HFFc6 (cell line): ENCODE data around the gene SNAPC5. TPM values are rescaled to one million over a fixed set of nuclear protein-coding genes. Genes with fewer than 3 reads are reported as not detected.

Experiments used
- DNase-seq: peaks from one replicate; pipeline ENCODE4 v3.0.0-alpha.2; 2018
- H3K27ac Mint-ChIP-seq: 2 replicates; pipeline ENCODE4 v1.8.0; 2020; ENCODE audit warnings: mild to moderate bottlenecking, mixed read lengths
- H3K27me3 Mint-ChIP-seq: 2 replicates; pipeline ENCODE4 v1.8.0; 2021; ENCODE audit warnings: mild to moderate bottlenecking, moderate library complexity, mixed read lengths; ENCODE audit not compliant: insufficient read depth
- H3K36me3 Mint-ChIP-seq: 2 replicates; pipeline ENCODE4 v1.8.0; 2021; ENCODE audit warnings: low read depth, mixed read lengths
- H3K4me1 Mint-ChIP-seq: 2 replicates; pipeline ENCODE4 v1.8.0; 2020; ENCODE audit warnings: low read depth, mixed read lengths
- H3K4me3 Mint-ChIP-seq: 2 replicates; pipeline ENCODE4 v1.8.0; 2020; ENCODE audit warnings: mild to moderate bottlenecking, moderate library complexity, mixed read lengths
- H3K9me3 Mint-ChIP-seq: 2 replicates; pipeline ENCODE4 v1.8.0; 2020; ENCODE audit warnings: mild to moderate bottlenecking, mixed read lengths
- total RNA-seq, 6 experiments: library from RNA; stranded (reverse); fragmentation: NEBNext Ultra II Directional; extraction: Animal tissue kit (Norgen Biotek cat#: 25700); gene quantifications; 2 replicates in 1 of 6; 3 replicates in 5 of 6; pipeline ENCODE4 v1.2.3, GENCODE V29; 2021
- TF ChIP-seq, protein P1 (sequence below): fragments of 200-600 bp; sonication (generic); IDR thresholded peaks from 2 replicates; pipeline ENCODE4 v1.5.0; 2021; ENCODE audit warnings: antibody characterized with exemption, mild to moderate bottlenecking

The SNAPC5 gene
- total RNA-seq, 6 experiments from 2014 or later, result 17.6 to 27.5 (median 22.5) TPM

DNA sequence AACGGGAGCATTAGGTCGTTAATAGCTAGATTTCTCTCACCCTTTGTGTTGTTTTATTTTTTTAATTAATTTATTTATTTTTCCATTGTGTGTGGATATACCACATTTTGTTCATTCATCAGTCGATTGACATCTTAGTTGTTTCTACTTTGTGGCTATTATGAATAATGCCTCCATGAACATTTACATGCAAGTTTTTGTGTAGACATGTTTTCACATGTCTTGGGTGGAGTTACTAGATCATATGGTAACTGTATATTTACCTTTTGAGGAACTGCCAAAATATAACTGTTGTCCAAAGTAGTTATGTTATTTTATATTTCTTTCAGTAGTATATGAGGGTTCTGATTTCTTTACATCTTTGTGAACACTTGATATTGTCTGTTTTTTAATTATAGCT lies 26.4 kb upstream of the SNAPC5 start:
- TF ChIP-seq, protein P1, sequence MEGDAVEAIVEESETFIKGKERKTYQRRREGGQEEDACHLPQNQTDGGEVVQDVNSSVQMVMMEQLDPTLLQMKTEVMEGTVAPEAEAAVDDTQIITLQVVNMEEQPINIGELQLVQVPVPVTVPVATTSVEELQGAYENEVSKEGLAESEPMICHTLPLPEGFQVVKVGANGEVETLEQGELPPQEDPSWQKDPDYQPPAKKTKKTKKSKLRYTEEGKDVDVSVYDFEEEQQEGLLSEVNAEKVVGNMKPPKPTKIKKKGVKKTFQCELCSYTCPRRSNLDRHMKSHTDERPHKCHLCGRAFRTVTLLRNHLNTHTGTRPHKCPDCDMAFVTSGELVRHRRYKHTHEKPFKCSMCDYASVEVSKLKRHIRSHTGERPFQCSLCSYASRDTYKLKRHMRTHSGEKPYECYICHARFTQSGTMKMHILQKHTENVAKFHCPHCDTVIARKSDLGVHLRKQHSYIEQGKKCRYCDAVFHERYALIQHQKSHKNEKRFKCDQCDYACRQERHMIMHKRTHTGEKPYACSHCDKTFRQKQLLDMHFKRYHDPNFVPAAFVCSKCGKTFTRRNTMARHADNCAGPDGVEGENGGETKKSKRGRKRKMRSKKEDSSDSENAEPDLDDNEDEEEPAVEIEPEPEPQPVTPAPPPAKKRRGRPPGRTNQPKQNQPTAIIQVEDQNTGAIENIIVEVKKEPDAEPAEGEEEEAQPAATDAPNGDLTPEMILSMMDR, result no peak
- Mint-ChIP-seq H3K36me3 (peaks cover 22% of the 10 kb centered on the region), H3K9me3 (no peaks in the 10 kb centered on the region), H3K4me1 (0 out of 2 replicates have a peak, but pooled peaks cover 5% of the 10 kb centered on the region), H3K27ac (no peak overlapping the region), H3K27me3 (no peaks in the 10 kb centered on the region; the same call in 1 of the 2 replicates), H3K4me3 (no peak overlapping the region)
- DNase-seq, result no peak

DNA sequence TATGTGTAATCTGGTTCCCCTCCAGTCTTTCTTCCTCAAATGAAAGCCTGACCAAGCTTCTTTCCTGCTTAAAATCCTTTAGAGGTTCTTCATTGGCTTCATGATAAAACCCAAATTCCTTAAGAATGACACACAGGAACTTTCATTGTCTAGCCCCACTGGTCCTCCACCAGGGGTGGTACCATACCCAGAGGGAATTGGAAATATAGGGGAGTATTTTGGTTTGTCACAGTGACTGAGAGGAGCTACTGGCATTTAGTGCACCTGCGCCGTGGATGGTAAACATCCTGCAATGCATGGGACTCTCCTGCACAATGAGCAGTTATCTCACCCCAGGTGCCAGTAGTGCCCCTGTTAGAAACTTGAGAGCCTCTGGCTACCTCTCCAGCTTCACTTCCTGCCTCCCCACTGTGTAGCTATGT lies 18.4 kb upstream of the SNAPC5 start:
- Mint-ChIP-seq H3K9me3 (no peaks in the 10 kb centered on the region), H3K4me1 (peaks cover 24% of the 10 kb centered on the region), H3K36me3 (peaks cover 19% of the 10 kb centered on the region), H3K4me3 (no peak overlapping the region), H3K27ac (peak overlapping the region; percentile 36), H3K27me3 (peaks cover 2% of the 10 kb centered on the region; the same call in 1 of the 2 replicates)
- TF ChIP-seq, protein P1, result no peak
- no peak for DNase-seq

DNA sequence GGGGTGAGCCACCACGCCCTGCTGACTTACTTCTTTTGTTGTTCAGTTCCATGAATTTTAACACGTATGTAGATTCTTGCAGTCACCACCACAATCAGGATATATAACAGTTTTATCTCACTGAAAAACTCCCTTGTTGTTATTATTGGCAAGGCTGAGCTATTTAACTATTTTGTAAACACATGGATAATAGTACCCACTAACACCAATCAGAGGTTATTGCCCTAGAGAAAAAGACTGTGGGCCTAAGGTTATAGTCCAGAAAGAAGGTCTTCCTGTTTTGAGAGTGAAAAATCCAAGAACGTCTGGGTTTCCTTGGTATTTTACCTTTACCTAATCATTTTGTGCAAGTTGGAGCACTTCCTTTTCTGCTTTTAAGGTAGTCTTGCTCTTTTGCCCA lies 17.0 kb upstream of the SNAPC5 start:
- H3K4me1 Mint-ChIP-seq, result peaks cover 24% of the 10 kb centered on the region
- no peak for DNase-seq
- H3K9me3 Mint-ChIP-seq, result no peaks in the 10 kb centered on the region
- peaks cover 2% of the 10 kb centered on the region; the same call in 1 of the 2 replicates for H3K27me3 Mint-ChIP-seq
- H3K36me3 Mint-ChIP-seq, result peaks cover 19% of the 10 kb centered on the region
- no peak overlapping the region for H3K4me3 Mint-ChIP-seq
- TF ChIP-seq, protein P1, result no peak
- H3K27ac Mint-ChIP-seq, result no peak overlapping the region

DNA sequence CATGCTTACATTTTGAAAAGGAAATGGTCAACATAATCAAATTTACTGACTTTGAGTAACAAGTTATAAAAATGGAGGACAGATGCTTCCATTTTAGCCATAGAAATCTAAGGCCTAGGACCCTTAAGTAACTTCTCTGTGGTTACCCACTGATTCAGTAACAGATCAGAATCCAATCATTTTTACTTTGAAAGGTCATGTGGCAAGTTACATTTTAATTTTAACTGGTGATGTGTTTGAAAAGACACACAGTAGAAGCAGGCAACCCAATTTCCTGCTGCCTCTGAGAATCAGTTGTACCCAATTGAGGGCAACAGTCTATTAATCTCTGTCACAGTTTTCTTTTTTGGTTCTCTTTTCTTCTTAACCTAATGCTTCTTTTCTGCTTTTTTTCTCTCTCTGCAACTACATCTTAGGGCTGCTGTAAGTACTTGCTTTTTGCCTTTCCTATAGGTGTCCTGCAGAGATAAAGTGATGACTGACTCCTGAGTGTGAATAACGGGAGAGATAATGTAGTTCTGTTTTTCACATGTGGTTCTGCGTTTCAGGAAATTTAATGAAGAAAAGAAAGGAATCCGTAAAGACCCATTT lies 10.8 kb upstream of the SNAPC5 start:
- Mint-ChIP-seq H3K36me3 (peaks cover 14% of the 10 kb centered on the region), H3K27me3 (peaks cover 4% of the 10 kb centered on the region), H3K4me1 (peaks cover 30% of the 10 kb centered on the region), H3K27ac (no peak overlapping the region), H3K9me3 (peaks cover 4% of the 10 kb centered on the region), H3K4me3 (no peak overlapping the region)
- DNase-seq, result no peak
- TF ChIP-seq, protein P1, result no peak

DNA sequence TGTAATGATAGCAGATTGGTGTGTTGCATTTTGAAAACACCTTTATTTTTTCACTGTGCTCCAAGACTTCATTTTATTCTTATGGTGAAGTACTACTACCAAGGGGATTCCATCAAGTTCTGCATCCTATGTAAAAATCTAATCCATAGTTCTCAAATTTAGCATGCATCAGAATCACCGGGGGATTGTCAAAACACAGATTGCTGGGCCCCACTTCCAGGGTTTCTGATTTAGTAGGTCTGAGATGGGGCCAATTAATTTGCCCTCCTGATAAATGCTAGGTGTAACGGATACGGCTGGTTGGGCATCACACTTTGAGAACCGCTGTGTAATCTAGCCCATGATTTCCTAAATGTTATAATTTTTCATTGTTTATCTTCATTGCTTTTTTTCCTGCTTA lies 8.3 kb upstream of the SNAPC5 start:
- peak overlapping the region; percentile 97 for H3K27ac Mint-ChIP-seq
- DNase-seq, result no peak
- H3K27me3 Mint-ChIP-seq, result peaks cover 7% of the 10 kb centered on the region
- peaks cover 46% of the 10 kb centered on the region for H3K4me1 Mint-ChIP-seq
- H3K9me3 Mint-ChIP-seq, result peaks cover 4% of the 10 kb centered on the region
- H3K4me3 Mint-ChIP-seq, result peak overlapping the region; percentile 96
- peaks cover 32% of the 10 kb centered on the region for H3K36me3 Mint-ChIP-seq
- TF ChIP-seq, protein P1, result no peak
